ENCODE results near the gene CCN5.
"Not testable (repeated sequence)": the region's sequence is repeated elsewhere in the genome, so short reads cannot be mapped to it uniquely, and the experiment has no call there.

Gene CCN5, protein sequence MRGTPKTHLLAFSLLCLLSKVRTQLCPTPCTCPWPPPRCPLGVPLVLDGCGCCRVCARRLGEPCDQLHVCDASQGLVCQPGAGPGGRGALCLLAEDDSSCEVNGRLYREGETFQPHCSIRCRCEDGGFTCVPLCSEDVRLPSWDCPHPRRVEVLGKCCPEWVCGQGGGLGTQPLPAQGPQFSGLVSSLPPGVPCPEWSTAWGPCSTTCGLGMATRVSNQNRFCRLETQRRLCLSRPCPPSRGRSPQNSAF

DNA sequence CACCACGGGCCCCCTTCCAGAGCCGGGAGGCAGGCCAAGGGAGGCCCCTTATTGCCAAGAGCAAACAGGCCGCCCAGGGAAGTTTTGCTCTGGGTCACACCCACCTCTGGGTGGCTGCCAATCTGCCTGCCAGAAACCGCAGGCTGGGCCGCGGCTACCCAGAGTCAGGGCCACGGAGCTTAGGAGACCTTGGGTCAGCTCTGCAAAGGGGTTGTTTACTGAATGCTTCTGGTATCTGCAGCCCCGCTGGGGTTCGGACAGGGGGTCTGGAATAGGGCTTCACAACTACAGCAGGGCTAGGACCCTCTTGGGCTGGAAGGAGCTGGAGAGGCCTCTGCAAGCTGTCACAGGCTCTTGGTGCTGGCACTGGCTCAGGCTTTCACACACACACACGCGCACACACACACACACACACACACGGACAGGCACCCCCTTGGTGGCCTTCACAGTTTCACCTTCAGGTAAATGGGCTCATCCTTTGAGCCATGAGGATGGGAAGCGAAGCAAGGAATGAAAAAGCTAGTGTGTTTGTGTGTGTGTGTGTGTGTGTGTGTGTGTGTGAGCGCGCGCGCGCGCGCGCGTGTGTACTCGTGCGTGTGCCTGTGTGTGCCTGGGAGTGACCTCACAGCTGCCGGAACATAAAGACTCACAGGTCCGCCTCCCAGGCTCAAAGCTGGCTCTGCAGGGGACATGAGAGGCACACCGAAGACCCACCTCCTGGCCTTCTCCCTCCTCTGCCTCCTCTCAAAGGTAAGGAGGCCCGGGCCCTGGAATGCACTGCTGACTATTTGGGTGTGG lies at the start of gene CCN5:
Gene CCN5, plus strand, starts transcription at position 669 of the 798 bp plus-strand sequence. Its CDS starts 22 bp downstream, at position 691.
- Histone ChIP-seq H3K4me1 (ENCODE audit: control insufficient read depth, low read depth, low read length) (no peaks in the 10 kb centered on the region), H3K27ac (ENCODE audit: low read length) (no peak within 1 kb of the TSS), H3K9ac (ENCODE audit: low read length) (no peak within 1 kb of the TSS), H3K36me3 (ENCODE audit: control insufficient read depth, low read depth, low read length) (no peaks in the 10 kb centered on the region), H3K27me3 (ENCODE audit: control insufficient read depth, insufficient read depth, low read length) (no peaks in the 10 kb centered on the region), H3K9me3 (ENCODE audit: control insufficient read depth, low read depth, low read length) (no peaks in the 10 kb centered on the region), H3K4me3 (ENCODE audit: low read length) (no peak within 1 kb of the TSS)

DNA sequence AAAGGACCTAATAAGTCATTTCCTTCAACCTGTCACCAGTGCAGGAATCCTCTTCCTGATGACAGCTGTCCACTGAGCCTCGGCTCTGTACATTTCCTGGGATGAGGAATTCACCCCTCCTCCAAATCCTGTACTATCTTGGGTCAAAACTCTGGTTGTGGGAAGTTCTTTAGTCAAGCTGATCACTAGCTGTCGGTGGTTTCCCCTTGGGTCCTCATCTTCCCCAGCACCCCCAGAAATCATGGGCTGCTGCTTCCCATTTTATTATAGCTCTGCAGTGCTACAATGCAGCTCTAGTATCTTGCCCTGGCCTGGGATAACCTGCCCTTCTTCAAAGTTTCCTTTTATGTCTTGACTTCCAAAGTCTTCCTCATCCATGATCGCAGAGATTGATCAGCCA lies 49.1 kb upstream of the CCN5 start:
- Histone ChIP-seq H3K4me1 (ENCODE audit: control insufficient read depth, low read depth, low read length) (no peaks in the 10 kb centered on the region), H3K9me3 (ENCODE audit: control insufficient read depth, low read depth, low read length) (no peaks in the 10 kb centered on the region), H3K9ac (ENCODE audit: low read length) (no peak overlapping the region), H3K27me3 (ENCODE audit: control insufficient read depth, insufficient read depth, low read length) (no peaks in the 10 kb centered on the region), H3K27ac (ENCODE audit: low read length) (no peak overlapping the region), H3K36me3 (ENCODE audit: control insufficient read depth, low read depth, low read length) (no peaks in the 10 kb centered on the region), H3K4me3 (ENCODE audit: low read length) (no peak overlapping the region)

DNA sequence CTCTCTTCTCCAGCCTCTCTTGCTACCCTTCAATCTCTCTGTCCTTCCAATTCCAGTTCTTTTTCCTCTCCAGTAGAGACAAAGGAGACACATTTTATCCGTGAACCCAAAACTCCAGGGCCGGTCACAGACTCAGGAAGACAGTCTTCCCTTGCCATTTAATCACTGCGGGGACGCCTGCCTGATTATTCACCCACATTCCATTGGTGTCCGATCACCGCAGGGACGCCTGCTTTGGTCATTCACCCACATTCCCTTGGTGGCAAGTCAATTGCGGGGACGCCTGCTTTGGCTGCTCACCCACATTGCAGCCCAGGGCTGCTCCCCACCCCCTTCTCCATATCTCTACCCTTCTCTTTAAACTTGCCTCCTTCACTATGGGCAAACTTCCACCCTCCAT lies 44.3 kb upstream of the CCN5 start:
- H3K27ac ChIP-seq (ENCODE audit: low read length); H3K4me3 ChIP-seq (ENCODE audit: low read length): not testable (repeated sequence)

DNA sequence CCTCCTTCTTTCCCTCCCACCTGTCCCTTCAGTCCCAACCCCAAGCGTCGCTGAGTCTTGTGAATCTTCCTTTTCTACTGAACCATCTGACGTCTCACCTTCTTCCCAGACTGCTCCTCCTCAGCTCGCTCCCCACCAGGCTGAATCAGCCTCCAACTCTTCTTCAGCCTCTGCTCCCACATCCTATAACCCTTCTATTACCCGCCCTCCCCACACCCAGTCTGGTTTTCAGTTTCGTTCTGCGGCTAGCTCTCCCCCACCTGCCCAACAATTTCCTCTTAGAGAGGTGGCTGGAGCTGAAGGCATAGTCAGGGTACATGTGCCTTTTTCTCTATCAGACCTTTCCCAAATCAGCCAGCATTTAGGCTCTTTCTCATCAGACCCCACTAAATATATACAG lies 43.6 kb upstream of the CCN5 start:
- H3K27ac ChIP-seq (ENCODE audit: low read length); H3K27me3 ChIP-seq (ENCODE audit: control insufficient read depth, insufficient read depth, low read length); H3K9ac ChIP-seq (ENCODE audit: low read length); H3K36me3 ChIP-seq (ENCODE audit: control insufficient read depth, low read depth, low read length); H3K4me3 ChIP-seq (ENCODE audit: low read length); H3K4me1 ChIP-seq (ENCODE audit: control insufficient read depth, low read depth, low read length); H3K9me3 ChIP-seq (ENCODE audit: control insufficient read depth, low read depth, low read length): not testable (repeated sequence)

More for the DNA sequence above, 44.3 kb upstream of the CCN5 start:
- H3K36me3 ChIP-seq (ENCODE audit: control insufficient read depth, low read depth, low read length); H3K27me3 ChIP-seq (ENCODE audit: control insufficient read depth, insufficient read depth, low read length); H3K4me1 ChIP-seq (ENCODE audit: control insufficient read depth, low read depth, low read length); H3K9me3 ChIP-seq (ENCODE audit: control insufficient read depth, low read depth, low read length); H3K9ac ChIP-seq (ENCODE audit: low read length): not testable (repeated sequence)

DNA sequence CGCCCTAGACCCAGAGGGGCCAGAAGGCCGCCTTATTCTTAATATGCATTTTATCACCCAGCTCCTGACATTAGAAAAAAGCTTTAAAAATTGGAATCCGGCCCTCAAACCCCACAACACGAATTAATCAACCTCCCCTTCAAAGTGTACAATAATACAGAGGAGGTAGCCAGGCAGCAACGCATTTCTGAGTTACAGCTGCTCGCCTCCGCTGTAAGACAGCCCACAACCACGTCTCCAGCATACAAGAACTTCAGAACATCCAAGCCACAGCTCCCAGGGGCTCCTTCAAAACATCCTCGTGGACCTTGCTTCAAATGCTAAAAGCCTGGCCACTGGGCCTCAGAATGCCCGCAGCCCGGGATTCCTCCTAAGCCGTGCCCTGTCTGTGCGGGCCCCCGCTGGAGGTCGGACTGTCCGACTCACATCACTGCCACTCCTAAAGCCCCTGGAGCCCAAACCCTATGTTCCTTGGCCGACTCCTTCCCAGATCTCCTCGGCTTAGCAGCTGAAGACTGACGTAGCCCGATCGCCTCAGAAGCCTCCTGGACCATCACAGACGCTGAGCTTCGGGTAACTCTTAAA lies 42.8 kb upstream of the CCN5 start:
- not testable (repeated sequence) for H3K9me3 ChIP-seq (ENCODE audit: control insufficient read depth, low read depth, low read length); H3K27me3 ChIP-seq (ENCODE audit: control insufficient read depth, insufficient read depth, low read length); H3K4me3 ChIP-seq (ENCODE audit: low read length); H3K4me1 ChIP-seq (ENCODE audit: control insufficient read depth, low read depth, low read length); H3K36me3 ChIP-seq (ENCODE audit: control insufficient read depth, low read depth, low read length); H3K9ac ChIP-seq (ENCODE audit: low read length); H3K27ac ChIP-seq (ENCODE audit: low read length)

DNA sequence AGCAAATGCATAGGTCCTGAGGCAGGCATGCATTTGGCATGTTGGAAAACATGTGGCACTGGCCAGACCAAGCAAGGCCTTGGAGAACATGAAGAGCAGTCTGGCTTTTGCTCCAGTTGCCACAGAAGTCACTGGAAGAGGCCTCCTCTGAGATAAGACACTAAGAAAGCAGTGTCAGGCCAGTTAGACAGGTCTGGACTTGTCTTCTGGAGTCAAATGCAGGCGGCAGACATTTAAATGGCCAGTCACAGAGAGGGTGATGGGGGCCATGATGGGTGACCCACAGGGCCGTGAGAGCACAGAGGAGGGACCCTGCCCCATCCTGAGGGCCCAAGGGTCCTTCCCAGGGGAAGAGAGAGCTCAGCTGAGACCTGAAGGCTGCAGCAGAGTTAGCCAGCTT lies 36.9 kb upstream of the CCN5 start:
- Histone ChIP-seq H3K9ac (ENCODE audit: low read length) (no peak overlapping the region), H3K36me3 (ENCODE audit: control insufficient read depth, low read depth, low read length) (no peaks in the 10 kb centered on the region), H3K9me3 (ENCODE audit: control insufficient read depth, low read depth, low read length) (no peaks in the 10 kb centered on the region), H3K4me1 (ENCODE audit: control insufficient read depth, low read depth, low read length) (no peaks in the 10 kb centered on the region), H3K27me3 (ENCODE audit: control insufficient read depth, insufficient read depth, low read length) (no peaks in the 10 kb centered on the region), H3K27ac (ENCODE audit: low read length) (no peak overlapping the region), H3K4me3 (ENCODE audit: low read length) (no peak overlapping the region)

DNA sequence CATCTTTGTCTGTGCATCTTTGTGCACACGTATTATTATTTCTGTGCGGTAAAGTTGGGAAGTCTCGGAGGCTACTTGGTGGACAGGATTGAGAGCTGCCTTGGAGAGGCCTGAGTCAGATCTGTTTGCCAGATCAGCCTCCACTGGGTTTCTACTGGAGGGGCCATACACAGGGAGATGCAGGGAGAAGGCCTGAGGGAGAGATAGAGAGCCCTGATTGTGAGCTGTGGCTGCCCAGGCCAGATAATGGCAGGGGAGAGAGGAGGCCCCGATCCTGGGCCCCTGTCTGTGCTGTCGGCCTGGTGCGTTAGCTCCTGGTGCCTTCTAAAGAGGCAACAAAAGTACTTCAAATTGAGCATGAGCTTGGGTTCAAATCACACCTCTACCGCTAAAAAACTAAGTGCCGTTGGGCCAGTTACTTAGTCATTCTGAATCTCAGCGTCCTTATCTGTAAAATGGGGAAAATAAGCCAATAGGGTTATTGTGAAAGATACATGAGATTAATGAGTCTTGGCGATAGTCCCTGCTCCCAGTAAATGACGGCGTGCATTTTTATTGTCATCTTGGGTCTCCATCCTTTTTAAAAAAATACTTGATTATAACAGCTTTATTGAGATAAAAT lies 36.1 kb upstream of the CCN5 start:
- Histone ChIP-seq H3K4me1 (ENCODE audit: control insufficient read depth, low read depth, low read length) (peaks cover 5% of the 10 kb centered on the region), H3K9ac (ENCODE audit: low read length) (no peak overlapping the region), H3K27ac (ENCODE audit: low read length) (no peak overlapping the region), H3K36me3 (ENCODE audit: control insufficient read depth, low read depth, low read length) (no peaks in the 10 kb centered on the region), H3K4me3 (ENCODE audit: low read length) (no peak overlapping the region), H3K9me3 (ENCODE audit: control insufficient read depth, low read depth, low read length) (no peaks in the 10 kb centered on the region), H3K27me3 (ENCODE audit: control insufficient read depth, insufficient read depth, low read length) (no peaks in the 10 kb centered on the region)

DNA sequence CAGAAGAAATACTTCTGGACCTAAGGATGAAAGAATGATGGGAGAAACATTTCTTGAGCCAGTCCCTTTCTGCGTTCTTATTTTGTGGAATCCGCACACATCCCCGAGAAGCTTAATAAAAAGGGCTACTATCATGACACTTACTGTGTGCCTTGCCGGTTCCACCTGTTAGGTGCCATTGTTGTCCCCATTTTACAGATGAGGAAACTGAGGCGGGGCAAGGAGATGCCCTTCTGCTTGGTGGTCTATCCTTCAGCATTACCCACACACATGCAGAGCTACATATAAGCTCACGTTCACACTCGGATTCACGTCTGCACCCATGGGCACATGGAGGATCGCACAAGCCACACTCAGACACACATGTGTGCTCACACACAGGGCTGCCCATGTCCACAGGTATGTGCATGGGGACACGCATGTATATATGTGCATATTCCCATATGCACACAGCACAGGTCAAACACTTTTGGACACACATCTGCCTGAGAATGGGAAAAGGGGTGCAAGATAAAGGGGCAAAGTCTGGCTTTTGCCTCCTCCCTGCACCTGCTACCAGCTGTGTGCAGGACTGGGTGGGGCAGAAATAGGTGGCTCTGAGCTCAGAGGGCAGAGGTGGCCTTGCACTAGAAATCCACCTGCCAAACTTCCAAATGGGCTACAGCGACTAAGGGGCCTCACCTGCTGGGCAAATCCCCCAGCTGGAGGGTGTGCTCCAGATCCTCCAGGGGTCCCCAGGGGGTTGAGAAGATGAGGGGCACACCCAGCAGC lies 33.2 kb upstream of the CCN5 start:
- Histone ChIP-seq H3K4me3 (ENCODE audit: low read length) (no peak overlapping the region), H3K4me1 (ENCODE audit: control insufficient read depth, low read depth, low read length) (peaks cover 5% of the 10 kb centered on the region), H3K27ac (ENCODE audit: low read length) (no peak overlapping the region), H3K36me3 (ENCODE audit: control insufficient read depth, low read depth, low read length) (no peaks in the 10 kb centered on the region), H3K9me3 (ENCODE audit: control insufficient read depth, low read depth, low read length) (no peaks in the 10 kb centered on the region), H3K27me3 (ENCODE audit: control insufficient read depth, insufficient read depth, low read length) (no peaks in the 10 kb centered on the region), H3K9ac (ENCODE audit: low read length) (no peak overlapping the region)

DNA sequence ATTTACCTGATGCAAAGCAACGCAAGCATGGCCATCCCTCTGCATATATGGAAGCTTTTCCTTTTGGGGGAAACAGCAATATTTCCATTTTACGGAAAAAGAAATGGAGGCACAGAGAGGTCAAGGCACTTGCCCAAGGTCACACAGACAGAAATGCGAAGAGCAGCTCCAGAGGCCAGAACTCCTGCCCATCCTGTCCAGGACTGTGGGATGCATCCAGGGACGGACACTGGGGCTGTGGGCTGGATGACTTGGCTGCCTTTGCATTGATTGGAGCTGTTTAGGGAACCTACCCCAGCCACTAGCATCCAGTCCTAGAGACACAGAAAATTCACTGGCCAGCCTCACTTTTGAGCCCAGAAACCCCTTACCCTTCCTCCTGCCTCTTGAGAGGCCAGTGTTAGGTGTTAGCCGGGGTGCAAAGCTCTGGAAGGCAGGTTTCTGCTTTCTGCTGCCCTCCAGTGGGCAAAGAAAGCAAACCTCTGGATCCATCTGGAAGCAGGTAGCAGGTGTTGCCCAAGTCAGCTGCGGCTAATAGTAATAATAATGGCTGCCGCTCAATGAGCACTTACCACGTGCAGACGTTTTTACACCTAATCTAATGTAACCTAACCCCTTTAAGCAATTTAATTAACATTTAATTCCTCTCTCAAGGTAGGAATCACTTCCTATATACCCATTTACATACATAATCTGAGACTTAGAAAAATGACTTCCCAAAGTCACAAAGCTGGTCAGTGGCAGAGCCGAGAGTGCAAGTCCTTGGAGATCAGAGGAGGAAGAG lies 31.7 kb upstream of the CCN5 start:
- Histone ChIP-seq H3K4me3 (ENCODE audit: low read length) (no peak overlapping the region), H3K4me1 (ENCODE audit: control insufficient read depth, low read depth, low read length) (peaks cover 5% of the 10 kb centered on the region), H3K27me3 (ENCODE audit: control insufficient read depth, insufficient read depth, low read length) (no peaks in the 10 kb centered on the region), H3K27ac (ENCODE audit: low read length) (no peak overlapping the region), H3K36me3 (ENCODE audit: control insufficient read depth, low read depth, low read length) (no peaks in the 10 kb centered on the region), H3K9ac (ENCODE audit: low read length) (no peak overlapping the region), H3K9me3 (ENCODE audit: control insufficient read depth, low read depth, low read length) (no peaks in the 10 kb centered on the region)

DNA sequence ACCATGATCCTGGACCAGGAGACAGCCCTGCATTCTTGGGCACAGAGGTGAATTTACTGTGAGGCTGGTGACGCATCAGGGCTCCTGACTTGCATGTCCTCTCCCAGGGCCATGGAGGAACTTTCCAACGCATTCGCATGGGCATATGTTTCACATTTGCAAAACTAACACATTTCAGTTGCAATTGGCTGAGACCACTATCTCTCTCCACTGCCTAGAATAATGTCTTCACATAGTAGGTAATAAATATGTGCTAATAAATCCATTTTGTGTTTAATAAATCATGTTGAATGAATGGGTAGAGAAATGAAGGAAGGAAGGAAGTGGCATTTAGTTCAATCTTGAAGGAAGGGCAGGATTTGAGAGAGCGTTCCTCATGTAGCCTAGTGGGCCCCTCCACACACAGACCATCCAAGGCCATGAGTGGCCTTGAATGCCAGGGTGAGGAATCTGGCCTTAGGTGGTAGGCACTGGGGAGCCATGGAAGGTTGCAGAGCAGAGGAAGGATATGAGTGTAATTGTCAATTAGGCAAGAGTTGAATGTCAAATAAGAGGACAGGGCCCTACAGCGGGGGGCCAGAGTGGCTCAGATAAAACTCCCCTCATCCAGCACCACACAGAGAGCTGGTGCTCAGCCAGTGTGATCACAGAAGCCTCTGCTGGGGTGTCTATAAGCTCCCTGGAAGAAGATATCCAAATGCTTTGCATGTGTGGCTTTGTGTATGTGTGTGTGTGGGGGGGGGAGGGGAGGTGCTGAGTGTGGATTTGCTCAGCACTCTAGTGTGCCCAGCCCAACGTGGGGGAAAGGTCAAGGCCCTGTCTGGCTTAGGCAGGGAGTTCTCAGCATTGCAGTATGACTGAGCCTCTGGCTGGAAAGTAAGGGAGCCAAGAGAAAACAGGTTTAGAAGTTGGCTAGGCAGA lies 30.9 kb upstream of the CCN5 start:
- H3K27me3 ChIP-seq (ENCODE audit: control insufficient read depth, insufficient read depth, low read length): no peaks in the 10 kb centered on the region
- H3K4me1 ChIP-seq (ENCODE audit: control insufficient read depth, low read depth, low read length): peaks cover 5% of the 10 kb centered on the region
- no peaks in the 10 kb centered on the region for H3K9me3 ChIP-seq (ENCODE audit: control insufficient read depth, low read depth, low read length)
- no peak overlapping the region for H3K9ac ChIP-seq (ENCODE audit: low read length)
- H3K27ac ChIP-seq (ENCODE audit: low read length): no peak overlapping the region
- H3K36me3 ChIP-seq (ENCODE audit: control insufficient read depth, low read depth, low read length): no peaks in the 10 kb centered on the region
- H3K4me3 ChIP-seq (ENCODE audit: low read length): no peak overlapping the region
